Measurements from ENCODE around the gene NPBWR2.

NPBWR2 gene

DNA sequence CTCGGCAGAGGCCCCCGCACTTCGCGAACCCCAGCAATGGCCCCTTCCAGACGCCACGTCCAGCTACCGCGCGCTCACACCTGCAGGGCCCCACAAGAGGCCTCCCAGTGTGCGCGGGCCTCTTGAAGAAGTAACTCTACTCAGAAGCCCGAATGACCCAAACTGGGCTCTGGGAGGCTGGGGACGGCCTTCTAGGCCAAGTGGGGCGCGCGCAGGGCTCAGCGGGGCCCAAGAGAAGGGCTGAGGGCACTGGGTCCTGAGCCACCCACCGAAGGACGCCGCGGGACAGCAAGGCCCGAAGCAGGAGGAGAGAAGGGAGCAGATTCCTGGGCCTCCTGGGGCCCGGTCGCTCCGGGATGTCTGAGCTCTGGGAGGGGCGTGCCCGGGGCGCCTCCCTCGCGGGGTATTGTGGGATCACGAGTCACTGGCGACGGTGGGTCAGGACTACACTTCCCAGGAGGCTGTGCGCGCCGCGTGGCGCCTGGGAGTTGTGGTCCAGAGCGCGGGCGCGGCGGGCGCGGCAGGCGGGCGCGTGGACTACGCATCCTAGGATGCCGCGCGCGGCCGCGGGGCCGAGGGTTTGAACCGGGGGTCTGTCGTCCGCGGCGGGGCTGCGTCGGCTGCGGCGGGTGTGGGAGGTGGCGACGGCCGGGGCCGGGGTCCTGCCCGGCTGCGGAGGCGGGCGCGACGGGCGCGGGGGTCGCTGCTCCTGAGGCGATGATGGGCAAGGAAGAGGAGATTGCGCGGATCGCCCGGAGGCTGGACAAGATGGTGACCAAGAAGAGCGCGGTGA is 44.6 kb downstream of the NPBWR2 start, which contains the start of gene TCEA2:
TSS of gene TCEA2 (plus strand) at position 603 of the 793 bp plus-strand sequence. CDS start at position 718, 115 bp downstream.
- peak; percentile 98 for DNase-seq (ENCODE audit: extremely low spot score)
- POLR2A ChIA-PET: no interaction called here
- CTCF ChIA-PET: interaction anchor here (1.0 to 1.9 kb wide), 6 partner anchors 9 to 107 kb away, joined by 3 to 13 read pairs (median 6); partner anchors contain the start of genes OPRL1, PRPF6, RGS19 and SAMD10
- TF ChIP-seq CTCF (IDR thresholded peaks at IDR 0.05; ENCODE audit: control extremely low read depth, extremely low read depth, low read depth, missing control alignments): no peak

DNA sequence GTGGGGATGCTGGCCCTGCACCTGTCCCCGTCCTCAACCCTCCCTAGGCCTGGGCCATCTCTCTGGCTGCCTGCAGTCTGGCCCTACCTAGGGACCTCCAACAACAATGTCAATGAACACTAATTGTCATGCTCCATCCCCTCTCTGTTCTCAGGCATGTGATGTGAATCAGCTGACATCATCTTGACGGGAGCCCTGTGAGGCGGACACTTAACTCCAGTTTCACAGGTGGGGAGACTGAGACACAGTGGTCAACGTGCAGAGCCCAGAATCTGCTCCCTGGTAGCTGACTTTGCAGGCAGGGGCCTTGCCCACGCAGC is 45.1 kb downstream of the NPBWR2 start:
- TF ChIP-seq CTCF (IDR thresholded peaks at IDR 0.05; ENCODE audit: control extremely low read depth, extremely low read depth, low read depth, missing control alignments): no peak
- CTCF ChIA-PET: interaction anchor here (1.0 to 1.9 kb wide), 6 partner anchors 8 to 106 kb away, joined by 3 to 13 read pairs (median 6); partner anchors contain the start of genes OPRL1, PRPF6, RGS19 and SAMD10
- POLR2A ChIA-PET: no interaction called here
- no peak for DNase-seq (ENCODE audit: extremely low spot score)

- TF ChIP-seq CTCF (IDR thresholded peaks at IDR 0.05; ENCODE audit: control extremely low read depth, extremely low read depth, low read depth, missing control alignments): no peak
- CTCF ChIA-PET: interaction anchor here (1.2 to 4.7 kb wide), 3 partner anchors 18 to 331 kb away, joined by 3 to 60 read pairs (median 3); no protein-coding TSS in a partner anchor
Measured at GRCh38 chr20:64058536-64058935, 48.8 kb downstream of the NPBWR2 start.

DNA sequence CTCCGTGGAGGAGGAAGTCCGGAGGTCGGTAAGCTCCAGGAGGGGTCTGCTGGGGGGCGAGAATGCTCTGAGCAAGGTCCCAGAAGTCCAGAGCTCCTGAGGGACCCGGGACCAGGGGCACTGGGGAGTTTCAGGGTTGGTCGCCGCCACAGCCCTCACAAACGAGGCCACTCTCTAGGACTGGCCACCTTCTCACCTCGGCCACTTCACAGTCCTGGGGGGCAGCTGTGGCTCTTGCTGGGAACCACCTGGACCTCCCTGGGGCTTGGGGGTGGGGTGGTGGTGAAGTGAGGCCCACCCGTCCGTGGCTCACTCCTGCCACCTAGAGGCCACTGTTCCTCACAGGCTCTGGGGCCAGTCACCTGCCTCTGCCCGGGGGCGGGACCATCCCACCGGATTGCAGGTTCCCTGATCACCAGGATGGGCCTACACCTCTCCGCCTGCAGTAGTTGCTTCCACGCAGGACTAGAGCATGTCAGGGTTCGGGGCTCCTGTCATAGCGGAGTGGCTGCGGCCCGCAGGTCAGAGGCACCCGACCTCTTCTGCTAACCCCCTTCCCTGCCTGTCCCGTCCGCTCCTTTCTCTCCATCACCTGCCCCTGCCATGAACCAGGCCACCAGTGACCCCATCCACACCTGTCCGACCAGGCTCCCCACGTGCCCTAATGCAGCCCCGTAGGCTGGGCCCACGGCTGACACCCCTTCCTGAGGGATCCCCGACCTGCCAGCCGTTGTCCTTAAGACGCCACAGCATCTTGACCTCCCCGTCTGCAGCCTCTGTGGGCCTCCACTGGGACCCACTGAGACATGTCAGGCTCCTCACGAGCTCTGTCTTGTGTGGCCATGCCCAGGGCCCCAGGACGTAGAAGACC is 49.5 kb downstream of the NPBWR2 start:
- TF ChIP-seq CTCF (IDR thresholded peaks at IDR 0.05; ENCODE audit: control extremely low read depth, extremely low read depth, low read depth, missing control alignments): peak; percentile 92
- DNase-seq (ENCODE audit: extremely low spot score): peak; percentile 90
- ChIA-PET CTCF (interaction anchor here (0.6 to 4.7 kb wide), 33 partner anchors 8 to 521 kb away, joined by 3 to 60 read pairs (median 3); partner anchors contain the start of genes OPRL1, PRPF6, RGS19 and SAMD10), POLR2A (no interaction called here)

More at GRCh38 chr20:64058536-64058935, 48.8 kb downstream of the NPBWR2 start:
- POLR2A ChIA-PET: no interaction called here
- no peak for DNase-seq (ENCODE audit: extremely low spot score)

GRCh38 chr20:64056889-64057627 is 50.3 kb downstream of the NPBWR2 start:
- ChIA-PET CTCF (interaction anchor here (0.6 to 4.7 kb wide), 32 partner anchors 9 to 520 kb away, joined by 3 to 60 read pairs (median 3); partner anchors contain the start of genes OPRL1, PRPF6, RGS19 and SAMD10), POLR2A (no interaction called here)
- no peak for TF ChIP-seq CTCF (IDR thresholded peaks at IDR 0.05; ENCODE audit: control extremely low read depth, extremely low read depth, low read depth, missing control alignments)
- no peak for DNase-seq (ENCODE audit: extremely low spot score)

DNA sequence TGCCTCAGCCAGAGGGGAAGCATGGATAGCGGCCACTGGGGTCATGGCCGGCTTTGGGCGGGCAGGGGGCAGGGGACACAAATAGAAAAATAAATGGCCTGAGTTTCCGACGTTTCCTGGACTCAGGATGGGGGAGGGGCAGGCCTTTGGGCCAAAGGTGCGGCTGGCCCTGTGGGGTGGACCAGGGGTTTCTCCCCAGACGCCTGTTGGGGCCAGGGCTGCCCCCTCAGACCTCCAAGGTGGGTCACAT is 50.8 kb downstream of the NPBWR2 start:
- no peak for DNase-seq (ENCODE audit: extremely low spot score)
- no peak for TF ChIP-seq CTCF (IDR thresholded peaks at IDR 0.05; ENCODE audit: control extremely low read depth, extremely low read depth, low read depth, missing control alignments)
- POLR2A ChIA-PET: no interaction called here
- CTCF ChIA-PET: interaction anchor here (1.2 to 4.7 kb wide), 5 partner anchors 16 to 192 kb away, joined by 3 to 60 read pairs (median 4); partner anchors contain the start of gene TPD52L2

Measured in GM10248 (cell line).